ENCODE data around the gene C11orf21.

C11orf21 gene

GRCh38 chr11:2265854-2266585 is 35.7 kb downstream of the C11orf21 start:
- no peak for TF ChIP-seq CTCF (conservative IDR thresholded peaks at IDR 0.05)
- no peak overlapping the region for H3K27ac ChIP-seq

GRCh38 chr11:2265396-2265795 is 36.3 kb downstream of the C11orf21 start:
- TF ChIP-seq CTCF (conservative IDR thresholded peaks at IDR 0.05): no peak
- no peak overlapping the region for H3K27ac ChIP-seq

GRCh38 chr11:2264366-2265053 is 37.2 kb downstream of the C11orf21 start:
- TF ChIP-seq CTCF (conservative IDR thresholded peaks at IDR 0.05): no peak
- H3K27ac ChIP-seq: no peak overlapping the region

GRCh38 chr11:2263724-2264360 is 37.9 kb downstream of the C11orf21 start:
- TF ChIP-seq CTCF (conservative IDR thresholded peaks at IDR 0.05): no peak
- H3K27ac ChIP-seq: no peak overlapping the region

GRCh38 chr11:2263071-2263565 is 38.6 kb downstream of the C11orf21 start:
- no peak for TF ChIP-seq CTCF (conservative IDR thresholded peaks at IDR 0.05)
- no peak overlapping the region for H3K27ac ChIP-seq

GRCh38 chr11:2262301-2263070 is 39.2 kb downstream of the C11orf21 start:
- TF ChIP-seq CTCF (conservative IDR thresholded peaks at IDR 0.05): no peak
- H3K27ac ChIP-seq: no peak overlapping the region
